ENCODE results near the gene ANKRD22.
A peak's percentile ranks its signal among the peaks of the same experiment; 100 is the strongest.
"Not testable (repeated sequence)": the region's sequence is repeated elsewhere in the genome, so short reads cannot be mapped to it uniquely, and the experiment has no call there.

Gene ANKRD22

GRCh38 chr10:88892222-88892967 lies 40.8 kb upstream of the ANKRD22 start:
- TF ChIP-seq CTCF (IDR thresholded peaks at IDR 0.05; ENCODE audit: extremely low read depth, missing control alignments): no peak
- DNase-seq (ENCODE audit: low spot score): no peak

GRCh38 chr10:88890681-88891381 lies 39.2 kb upstream of the ANKRD22 start:
- TF ChIP-seq CTCF (IDR thresholded peaks at IDR 0.05; ENCODE audit: extremely low read depth, missing control alignments): no peak
- DNase-seq (ENCODE audit: low spot score): no peak

GRCh38 chr10:88889559-88890337 lies 38.1 kb upstream of the ANKRD22 start:
- TF ChIP-seq CTCF (IDR thresholded peaks at IDR 0.05; ENCODE audit: extremely low read depth, missing control alignments): no peak
- DNase-seq (ENCODE audit: low spot score): peak; percentile 49

- no peak for DNase-seq (ENCODE audit: low spot score)
- no peak for TF ChIP-seq CTCF (IDR thresholded peaks at IDR 0.05; ENCODE audit: extremely low read depth, missing control alignments)
Measured at GRCh38 chr10:88888810-88889445, 37.3 kb upstream of the ANKRD22 start.

- TF ChIP-seq CTCF (IDR thresholded peaks at IDR 0.05; ENCODE audit: extremely low read depth, missing control alignments): no peak
- peak; percentile 56 for DNase-seq (ENCODE audit: low spot score)
Measured at GRCh38 chr10:88886557-88886956, 34.9 kb upstream of the ANKRD22 start.

GRCh38 chr10:88883448-88883809 lies 31.8 kb upstream of the ANKRD22 start:
- no peak for DNase-seq (ENCODE audit: low spot score)
- no peak for TF ChIP-seq CTCF (IDR thresholded peaks at IDR 0.05; ENCODE audit: extremely low read depth, missing control alignments)

GRCh38 chr10:88882646-88883447 lies 31.2 kb upstream of the ANKRD22 start:
- DNase-seq (ENCODE audit: low spot score): not testable (repeated sequence)
